Measurements from ENCODE around the gene WEE2.
"Not testable (repeated sequence)": the region's sequence is repeated elsewhere in the genome, so short reads cannot be mapped to it uniquely, and the experiment has no call there.

WEE2 gene

GRCh38 chr7:141712603-141713255 is 4.6 kb downstream of the WEE2 start:
- in situ Hi-C loops (cut with HindIII; ENCODE audit: low sequenced_read_pairs) = no loop called here

- in situ Hi-C loops (cut with HindIII; ENCODE audit: low sequenced_read_pairs) = no loop called here
Measured at GRCh38 chr7:141713890-141714289, 5.7 kb downstream of the WEE2 start.

- in situ Hi-C loops (cut with HindIII; ENCODE audit: low sequenced_read_pairs) = no loop called here
Measured at GRCh38 chr7:141714571-141714970, 6.4 kb downstream of the WEE2 start.

- in situ Hi-C loops (cut with HindIII; ENCODE audit: low sequenced_read_pairs) = no loop called here
Measured at GRCh38 chr7:141715018-141715417, 6.9 kb downstream of the WEE2 start.

- in situ Hi-C loops (cut with HindIII; ENCODE audit: low sequenced_read_pairs) = no loop called here
Measured at GRCh38 chr7:141715794-141716689, 7.9 kb downstream of the WEE2 start.

GRCh38 chr7:141717450-141717849 is 9.3 kb downstream of the WEE2 start:
- in situ Hi-C loops (cut with HindIII; ENCODE audit: low sequenced_read_pairs) = no loop called here

GRCh38 chr7:141722529-141722928 is 14.4 kb downstream of the WEE2 start:
- in situ Hi-C loops (cut with HindIII; ENCODE audit: low sequenced_read_pairs) = no loop called here

GRCh38 chr7:141729020-141729419 is 20.9 kb downstream of the WEE2 start:
- in situ Hi-C loops (cut with HindIII; ENCODE audit: low sequenced_read_pairs) = loop anchor here (5.0 kb wide), 1 partner anchor 52 kb away; no protein-coding TSS in a partner anchor

- in situ Hi-C loops (cut with HindIII; ENCODE audit: low sequenced_read_pairs) = no loop called here
Measured at GRCh38 chr7:141731476-141732149, 23.5 kb downstream of the WEE2 start.

GRCh38 chr7:141737118-141737835 is 29.1 kb downstream of the WEE2 start:
- in situ Hi-C loops (cut with HindIII; ENCODE audit: low sequenced_read_pairs) = no loop called here

GRCh38 chr7:141737836-141738591 is 29.9 kb downstream of the WEE2 start, which contains the start of gene SSBP1:
Gene SSBP1 (plus strand): TSS chr7:141738358. CDS start chr7:141739167, 809 bp downstream.
- in situ Hi-C loops (cut with HindIII; ENCODE audit: low sequenced_read_pairs) = no loop called here

- in situ Hi-C loops (cut with HindIII; ENCODE audit: low sequenced_read_pairs) = no loop called here
Measured at GRCh38 chr7:141738592-141739013, 30.4 kb downstream of the WEE2 start.

- in situ Hi-C loops (cut with HindIII; ENCODE audit: low sequenced_read_pairs) = no loop called here
Measured at GRCh38 chr7:141739250-141739649, 31.1 kb downstream of the WEE2 start.

GRCh38 chr7:141742229-141742628 is 34.1 kb downstream of the WEE2 start:
- in situ Hi-C loops (cut with HindIII; ENCODE audit: low sequenced_read_pairs) = no loop called here

- in situ Hi-C loops (cut with HindIII; ENCODE audit: low sequenced_read_pairs) = no loop called here
Measured at GRCh38 chr7:141744131-141744530, 36.0 kb downstream of the WEE2 start.

- in situ Hi-C loops (cut with HindIII; ENCODE audit: low sequenced_read_pairs) = no loop called here
Measured at GRCh38 chr7:141748396-141748795, 40.2 kb downstream of the WEE2 start.

GRCh38 chr7:141751904-141752303 is 43.8 kb downstream of the WEE2 start:
- in situ Hi-C loops (cut with HindIII; ENCODE audit: low sequenced_read_pairs) = not testable (repeated sequence)

GRCh38 chr7:141752634-141753033 is 44.5 kb downstream of the WEE2 start:
- in situ Hi-C loops (cut with HindIII; ENCODE audit: low sequenced_read_pairs) = no loop called here

- in situ Hi-C loops (cut with HindIII; ENCODE audit: low sequenced_read_pairs) = no loop called here
Measured at GRCh38 chr7:141754939-141755338, 46.8 kb downstream of the WEE2 start.

GRCh38 chr7:141763797-141764196 is 55.6 kb downstream of the WEE2 start, which contains the start of gene TAS2R3:
Gene TAS2R3 (plus strand): TSS chr7:141764097. CDS start chr7:141764159, 62 bp downstream.
- in situ Hi-C loops (cut with HindIII; ENCODE audit: low sequenced_read_pairs) = no loop called here

All from endothelial cell of hepatic sinusoid (primary cell).